ENCODE results near the gene COMMD9. TPM values are rescaled to one million over a fixed set of nuclear protein-coding genes. Genes with fewer than 3 reads are reported as not detected.

COMMD9 gene
- total and polyA plus RNA-seq, 2 of the 4 experiments (the other 2 are of a cell fraction): 50.7 to 58.3 TPM

- Histone ChIP-seq H3K9ac (ENCODE audit: low read depth, low read length) (no peak overlapping the region), H2AK9ac (replicated peaks; ENCODE audit: low read depth, low read length, poor library complexity) (no peak overlapping the region), H3K18ac (ENCODE audit: low read depth, low read length) (no peak overlapping the region), H3K27me3 (ENCODE audit: control insufficient read depth, insufficient read depth, low read length) (peaks cover 19% of the 10 kb centered on the region), H2AK5ac (ENCODE audit: low read depth, low read length) (no peak overlapping the region), H4K5ac (ENCODE audit: low read depth, low read length) (no peak overlapping the region), H2BK15ac (ENCODE audit: low read depth, low read length) (no peak overlapping the region), H2BK120ac (ENCODE audit: low read depth, low read length) (no peak overlapping the region), H4K20me1 (ENCODE audit: insufficient read depth, low read length) (no peaks in the 10 kb centered on the region), H3K27ac (ENCODE audit: insufficient read depth, low read length) (no peak overlapping the region), H2BK5ac (ENCODE audit: low read depth, low read length, poor library complexity, severe bottlenecking) (no peak overlapping the region), H3K9me3 (ENCODE audit: control insufficient read depth, insufficient read depth, low read length) (peaks cover 8% of the 10 kb centered on the region), H3K9me1 (ENCODE audit: insufficient read depth, low read length) (no peaks in the 10 kb centered on the region), H3K79me1 (ENCODE audit: low read depth in 1 of 2, low read length in 2 of 2) (no peaks in the 10 kb centered on the region), H3K4me2 (ENCODE audit: low read depth, low read length) (no peak overlapping the region), H2BK20ac (ENCODE audit: low read depth, low read length) (no peak overlapping the region), H3K14ac (replicated peaks; ENCODE audit: low read depth, low read length) (no peak overlapping the region), H4K8ac (ENCODE audit: low read depth in 2 of 2, low read length in 2 of 2) (no peak overlapping the region), H3K4me3 (ENCODE audit: insufficient read depth, low read depth, low read length) (no peak overlapping the region), H2AFZ (replicated peaks; ENCODE audit: low read length, poor library complexity) (no peak overlapping the region), H3K4me1 (ENCODE audit: control insufficient read depth, insufficient read depth, low read length) (no peaks in the 10 kb centered on the region), H3K36me3 (ENCODE audit: control insufficient read depth, insufficient read depth, low read length) (no peaks in the 10 kb centered on the region), H4K91ac (ENCODE audit: insufficient read depth, low read depth, low read length) (no peak overlapping the region), H3K4ac (ENCODE audit: low read depth, low read length) (no peak overlapping the region), H3K23ac (ENCODE audit: low read depth, low read length) (no peak overlapping the region), H3K56ac (ENCODE audit: extremely low read depth, insufficient read depth, low read length) (no peak overlapping the region)
- DNase-seq: peak; percentile 36
- peak; percentile 15; the same call in 1 of the 2 replicates for TF ChIP-seq USF2 (IDR thresholded peaks at IDR 0.05; ENCODE audit: low read depth, low read length)
- no peak for TF ChIP-seq MAZ (IDR thresholded peaks at IDR 0.05; ENCODE audit: borderline replicate concordance, low read depth, low read length)
- WGBS, 2 experiments (ENCODE audit: extremely low coverage in 2 of 2, insufficient read length in 1 of 2): no CpG with 5 or more reads among the region's 1 CpG
- ChIA-PET CTCF (interaction anchor here (1.1 kb wide), 1 partner anchor 123 kb away, joined by 3 read pairs; no protein-coding TSS in a partner anchor), POLR2A (ENCODE audit: unreplicated experiment) (no interaction called here)
- intact Hi-C loops (cut with micrococcal nuclease) (loop anchor here (5.0 kb wide), 1 partner anchor 97 kb away; no protein-coding TSS in a partner anchor), dilution Hi-C loops (cut with HindIII; ENCODE audit: low sequenced_read_pairs, unreplicated experiment) (no loop called here), in situ Hi-C loops (cut with MboI; ENCODE audit: low sequenced_read_pairs) (loop anchor here (10.0 kb wide), 1 partner anchor 310 kb away; the partner anchor contains the start of gene LDLRAD3)
- no peak for ATAC-seq (ENCODE audit: low read depth)
- no TSS peak for BruUV-seq (replicated peaks)
These were observed 34.5 kb downstream of the COMMD9 start for GRCh38 chr11:36254713-36255112.
